ENCODE data around the gene P2RY6.
"Not testable (repeated sequence)": the region's sequence is repeated elsewhere in the genome, so short reads cannot be mapped to it uniquely, and the experiment has no call there.

P2RY6 gene

DNA sequence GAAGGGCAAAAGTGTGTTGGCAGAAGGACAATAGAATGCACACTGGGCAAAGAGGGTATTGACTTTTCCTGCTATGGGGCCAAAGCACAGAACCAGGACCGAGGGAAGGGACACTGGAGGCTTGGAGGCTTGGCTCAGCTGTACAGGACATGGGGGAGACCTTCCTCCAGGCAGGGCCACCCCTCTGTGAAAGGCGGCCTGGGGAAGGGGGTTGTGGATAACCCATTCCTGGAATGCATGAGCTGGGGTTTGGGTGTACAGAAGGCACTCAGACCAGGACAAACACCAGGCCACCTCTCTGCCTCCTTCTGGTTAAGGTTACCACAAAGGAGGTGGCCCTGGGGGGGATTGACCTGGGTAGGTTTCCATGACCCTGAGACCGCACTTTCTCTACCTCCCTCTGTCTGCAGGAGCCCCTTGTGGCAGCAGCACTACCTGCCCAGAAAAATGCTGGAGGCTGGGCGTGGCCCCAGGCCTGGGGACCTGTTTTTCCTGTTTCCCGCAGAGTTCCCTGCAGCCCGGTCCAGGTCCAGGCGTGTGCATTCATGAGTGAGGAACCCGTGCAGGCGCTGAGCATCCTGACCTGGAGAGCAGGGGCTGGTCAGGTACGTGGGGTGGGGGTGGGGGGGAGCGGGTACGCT is 44.4 kb upstream of the P2RY6 start:
- in situ Hi-C loops (cut with MboI; ENCODE audit: low sequenced_read_pairs, unreplicated experiment), result no loop called here
- DNase-seq (ENCODE audit: low spot score), result no peak
- TF ChIP-seq, protein P1, sequence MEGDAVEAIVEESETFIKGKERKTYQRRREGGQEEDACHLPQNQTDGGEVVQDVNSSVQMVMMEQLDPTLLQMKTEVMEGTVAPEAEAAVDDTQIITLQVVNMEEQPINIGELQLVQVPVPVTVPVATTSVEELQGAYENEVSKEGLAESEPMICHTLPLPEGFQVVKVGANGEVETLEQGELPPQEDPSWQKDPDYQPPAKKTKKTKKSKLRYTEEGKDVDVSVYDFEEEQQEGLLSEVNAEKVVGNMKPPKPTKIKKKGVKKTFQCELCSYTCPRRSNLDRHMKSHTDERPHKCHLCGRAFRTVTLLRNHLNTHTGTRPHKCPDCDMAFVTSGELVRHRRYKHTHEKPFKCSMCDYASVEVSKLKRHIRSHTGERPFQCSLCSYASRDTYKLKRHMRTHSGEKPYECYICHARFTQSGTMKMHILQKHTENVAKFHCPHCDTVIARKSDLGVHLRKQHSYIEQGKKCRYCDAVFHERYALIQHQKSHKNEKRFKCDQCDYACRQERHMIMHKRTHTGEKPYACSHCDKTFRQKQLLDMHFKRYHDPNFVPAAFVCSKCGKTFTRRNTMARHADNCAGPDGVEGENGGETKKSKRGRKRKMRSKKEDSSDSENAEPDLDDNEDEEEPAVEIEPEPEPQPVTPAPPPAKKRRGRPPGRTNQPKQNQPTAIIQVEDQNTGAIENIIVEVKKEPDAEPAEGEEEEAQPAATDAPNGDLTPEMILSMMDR (IDR thresholded peaks at IDR 0.05; ENCODE audit: borderline replicate concordance, control extremely low read depth, extremely low read depth, insufficient read depth, missing control alignments), result no peak

GRCh38 chr11:73228268-73229134 is 43.6 kb upstream of the P2RY6 start:
- no peak for DNase-seq (ENCODE audit: low spot score)

DNA sequence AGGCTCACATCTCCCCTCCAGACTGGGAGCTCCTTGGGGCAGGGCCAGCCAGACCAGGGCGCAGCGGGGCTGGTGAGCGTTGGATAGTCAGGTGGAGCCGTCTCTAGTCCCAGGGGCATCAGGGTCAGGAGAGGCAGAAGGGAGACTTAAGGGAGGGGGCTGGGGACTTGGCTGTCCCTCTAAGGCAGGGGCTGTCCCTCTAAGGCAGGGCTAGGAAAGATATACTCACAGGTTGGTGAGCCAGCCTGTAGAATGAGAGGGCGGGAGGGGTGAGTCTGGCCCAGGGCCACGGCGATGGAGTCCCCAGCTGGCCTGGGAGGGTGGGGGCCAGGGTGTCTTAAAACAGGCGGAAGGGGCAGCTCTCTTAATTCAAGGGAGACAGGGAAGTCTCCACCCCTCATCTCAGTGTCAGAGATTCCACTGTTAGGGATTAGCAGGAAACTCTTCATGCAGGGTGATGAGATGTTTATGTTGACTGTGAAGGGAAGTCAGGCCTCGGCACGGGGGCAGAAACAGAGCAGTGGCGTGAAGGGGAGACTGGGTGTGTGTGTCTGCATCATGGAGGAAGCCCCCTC is 42.7 kb upstream of the P2RY6 start:
- no peak for DNase-seq (ENCODE audit: low spot score)
- in situ Hi-C loops (cut with MboI; ENCODE audit: low sequenced_read_pairs, unreplicated experiment), result no loop called here
- TF ChIP-seq, protein P1 (IDR thresholded peaks at IDR 0.05; ENCODE audit: borderline replicate concordance, control extremely low read depth, extremely low read depth, insufficient read depth, missing control alignments), result no peak

More at GRCh38 chr11:73228268-73229134, 43.6 kb upstream of the P2RY6 start:
- in situ Hi-C loops (cut with MboI; ENCODE audit: low sequenced_read_pairs, unreplicated experiment), result no loop called here
- TF ChIP-seq, protein P1 (IDR thresholded peaks at IDR 0.05; ENCODE audit: borderline replicate concordance, control extremely low read depth, extremely low read depth, insufficient read depth, missing control alignments), result no peak

DNA sequence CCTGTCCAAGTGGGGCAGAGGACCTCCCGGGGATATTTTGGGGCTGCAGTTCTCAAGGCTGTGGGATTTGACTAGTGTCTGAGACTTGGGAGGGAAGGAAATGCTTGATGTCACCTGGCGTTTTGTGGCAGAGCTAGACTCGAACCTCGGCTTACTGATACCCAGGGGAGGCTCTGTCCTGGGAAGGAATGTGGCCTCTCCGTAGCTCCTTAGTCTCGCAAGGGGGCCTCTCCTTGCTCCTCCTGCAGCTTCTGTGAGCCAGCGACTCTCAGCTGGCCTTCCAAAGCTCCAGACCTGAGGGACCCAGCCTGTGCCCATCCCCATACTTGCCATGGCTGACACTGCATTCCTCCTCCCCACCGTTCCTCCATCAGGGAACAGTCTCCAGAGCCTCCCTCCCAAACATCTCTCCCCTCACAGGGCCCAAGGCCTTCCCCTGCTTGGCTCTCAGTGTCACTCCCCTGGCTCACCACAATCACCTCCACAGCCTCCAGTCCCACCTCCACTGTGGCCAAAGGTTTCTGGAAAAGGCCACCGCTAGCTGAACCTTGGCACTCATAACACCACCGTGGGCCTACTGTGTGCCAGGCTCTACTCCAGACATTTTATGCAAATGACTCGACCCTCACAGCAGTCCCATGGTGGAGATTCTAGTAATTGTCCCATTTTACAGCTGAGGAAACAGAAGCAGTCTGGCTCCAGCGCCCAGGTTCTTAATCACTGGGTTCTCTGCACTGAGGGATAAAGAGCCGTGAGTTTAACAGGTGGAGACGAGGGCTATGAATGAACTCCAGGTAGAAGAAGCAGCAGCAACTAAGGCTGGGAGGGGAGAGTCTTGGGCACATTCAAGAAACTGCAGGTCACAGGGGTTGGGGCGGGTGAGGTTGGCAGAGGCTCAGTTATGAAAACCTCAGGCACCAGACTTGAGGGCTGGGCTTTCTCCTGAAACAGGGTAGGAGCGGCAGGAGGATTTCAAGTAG is 42.0 kb upstream of the P2RY6 start:
- in situ Hi-C loops (cut with MboI; ENCODE audit: low sequenced_read_pairs, unreplicated experiment), result loop anchor here (5.0 kb wide), 1 partner anchor 38 kb away; no protein-coding TSS in a partner anchor
- no peak for DNase-seq (ENCODE audit: low spot score)
- TF ChIP-seq, protein P1 (IDR thresholded peaks at IDR 0.05; ENCODE audit: borderline replicate concordance, control extremely low read depth, extremely low read depth, insufficient read depth, missing control alignments), result no peak

DNA sequence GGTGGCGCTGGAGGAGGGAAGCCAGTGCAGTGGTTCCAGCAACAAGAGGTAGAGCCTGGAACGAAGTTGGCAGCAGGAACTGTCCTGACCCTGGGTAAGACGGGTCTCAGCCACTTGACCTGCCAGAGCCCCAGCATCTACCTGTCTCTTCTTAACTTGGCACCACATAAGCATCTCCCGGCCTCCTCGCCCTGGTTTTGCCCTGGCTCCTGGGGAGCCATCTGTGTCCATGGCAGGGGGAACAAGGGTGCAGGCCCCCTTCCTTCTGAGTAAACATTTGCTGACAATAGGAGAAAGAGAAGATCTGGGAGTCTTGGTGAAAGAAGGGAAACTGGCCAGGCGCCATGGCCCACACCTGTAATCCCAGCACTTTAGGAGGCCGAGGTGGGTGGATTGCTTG is 41.2 kb upstream of the P2RY6 start:
- DNase-seq (ENCODE audit: low spot score), result no peak
- TF ChIP-seq, protein P1 (IDR thresholded peaks at IDR 0.05; ENCODE audit: borderline replicate concordance, control extremely low read depth, extremely low read depth, insufficient read depth, missing control alignments), result no peak
- in situ Hi-C loops (cut with MboI; ENCODE audit: low sequenced_read_pairs, unreplicated experiment), result loop anchor here (5.0 kb wide), 1 partner anchor 39 kb away; no protein-coding TSS in a partner anchor

DNA sequence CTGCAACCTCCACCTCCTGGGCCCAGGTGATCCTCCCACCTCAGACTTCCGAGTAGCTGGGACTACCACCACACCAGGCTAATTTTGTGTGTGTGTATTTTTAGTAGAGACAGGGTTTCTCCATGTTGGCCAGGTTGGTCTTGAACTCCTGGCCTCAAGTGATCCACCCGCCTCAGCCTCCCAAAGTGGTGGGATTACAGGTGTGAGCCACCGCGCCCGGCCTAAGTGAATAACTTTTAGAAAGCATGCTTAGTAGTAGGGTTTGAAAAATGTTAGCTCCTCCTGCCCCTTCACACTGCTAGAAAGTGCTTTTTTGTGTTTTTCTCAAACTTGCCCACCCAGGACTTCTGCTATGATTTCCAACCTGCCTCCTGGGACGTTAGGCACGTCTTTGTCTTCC is 39.7 kb upstream of the P2RY6 start:
- in situ Hi-C loops (cut with MboI; ENCODE audit: low sequenced_read_pairs, unreplicated experiment), result loop anchor here (5.0 kb wide), 1 partner anchor 40 kb away; no protein-coding TSS in a partner anchor
- not testable (repeated sequence) for DNase-seq (ENCODE audit: low spot score)
